WERI-Rb-1 (cell line): ENCODE data around the gene FOXS1.

ENCODE experiments used
- DNase-seq: peaks from one replicate; pipeline ENCODE4 v3.0.0-alpha.2; 2020
- H3K27ac ChIP-seq: fragments of 250-450 bp; sonication (Bioruptor Pico); 2 replicates; pipeline ENCODE4 v1.5.1; 2020; ENCODE audit warnings: mild to moderate bottlenecking, moderate library complexity
- H3K27me3 ChIP-seq: fragments of 250-450 bp; sonication (Bioruptor Pico); 2 replicates; pipeline ENCODE4 v1.5.1; 2021; ENCODE audit warnings: mild to moderate bottlenecking, low read depth, moderate library complexity; ENCODE audit not compliant: insufficient read depth, severe bottlenecking
- H3K36me3 ChIP-seq: fragments of 250-450 bp; sonication (Bioruptor Pico); 2 replicates; pipeline ENCODE4 v1.5.1; 2020; ENCODE audit warnings: mild to moderate bottlenecking, moderate library complexity
- H3K4me3 ChIP-seq: 2 replicates; pipeline ENCODE4 v1.5.1; 2011; ENCODE audit warnings: low read depth, mild to moderate bottlenecking, control low read depth, low read length
- H3K9me3 ChIP-seq: fragments of 250-450 bp; sonication (Bioruptor Pico); 2 replicates; pipeline ENCODE4 v1.5.1; 2021; ENCODE audit warnings: mild to moderate bottlenecking, moderate library complexity; ENCODE audit not compliant: severe bottlenecking
- TF ChIP-seq, protein P1 (sequence below): IDR thresholded peaks from 2 replicates; pipeline ENCODE4 v1.5.1; 2011; ENCODE audit warnings: low read depth, mild to moderate bottlenecking, control low read depth, inconsistent platforms, low read length

The FOXS1 gene

DNA sequence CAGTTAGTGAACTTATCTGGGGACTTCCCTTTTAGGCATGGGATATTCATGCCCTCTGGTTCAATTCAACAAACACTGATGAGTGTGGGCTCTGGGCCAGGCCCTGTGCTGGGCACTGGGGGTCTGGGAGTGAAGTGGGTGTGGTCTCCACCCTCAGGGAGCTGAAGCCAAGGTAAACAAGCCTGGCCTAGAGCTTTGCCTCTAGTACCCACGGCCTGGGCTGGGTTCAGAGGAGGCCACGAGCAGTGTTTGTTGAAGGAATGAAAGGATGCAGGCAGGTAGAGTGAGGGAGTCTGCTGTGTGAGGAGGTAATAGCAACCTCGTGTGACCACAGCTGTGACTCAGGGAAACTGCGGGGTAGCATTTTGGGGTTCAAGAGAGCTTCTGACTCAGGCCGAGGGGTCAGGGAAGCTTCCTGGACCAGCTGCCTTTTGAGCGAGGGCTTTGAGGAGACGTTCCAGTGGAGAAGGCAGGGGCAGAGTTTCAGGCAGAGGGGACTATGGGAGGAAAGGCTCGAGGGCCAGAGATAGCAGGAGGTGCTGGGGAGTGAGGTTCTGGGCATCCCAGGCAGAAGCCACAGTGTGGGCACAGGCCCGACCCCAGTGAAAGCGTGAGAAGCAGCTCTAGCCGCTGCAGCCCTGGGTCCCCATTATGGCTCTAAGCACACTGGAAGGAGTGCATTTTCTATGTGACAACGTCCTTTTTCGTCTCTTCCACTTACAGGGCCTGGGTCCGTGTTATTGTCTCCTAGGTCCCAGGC lies 20.7 kb downstream of the FOXS1 start:
- TF ChIP-seq, protein P1, sequence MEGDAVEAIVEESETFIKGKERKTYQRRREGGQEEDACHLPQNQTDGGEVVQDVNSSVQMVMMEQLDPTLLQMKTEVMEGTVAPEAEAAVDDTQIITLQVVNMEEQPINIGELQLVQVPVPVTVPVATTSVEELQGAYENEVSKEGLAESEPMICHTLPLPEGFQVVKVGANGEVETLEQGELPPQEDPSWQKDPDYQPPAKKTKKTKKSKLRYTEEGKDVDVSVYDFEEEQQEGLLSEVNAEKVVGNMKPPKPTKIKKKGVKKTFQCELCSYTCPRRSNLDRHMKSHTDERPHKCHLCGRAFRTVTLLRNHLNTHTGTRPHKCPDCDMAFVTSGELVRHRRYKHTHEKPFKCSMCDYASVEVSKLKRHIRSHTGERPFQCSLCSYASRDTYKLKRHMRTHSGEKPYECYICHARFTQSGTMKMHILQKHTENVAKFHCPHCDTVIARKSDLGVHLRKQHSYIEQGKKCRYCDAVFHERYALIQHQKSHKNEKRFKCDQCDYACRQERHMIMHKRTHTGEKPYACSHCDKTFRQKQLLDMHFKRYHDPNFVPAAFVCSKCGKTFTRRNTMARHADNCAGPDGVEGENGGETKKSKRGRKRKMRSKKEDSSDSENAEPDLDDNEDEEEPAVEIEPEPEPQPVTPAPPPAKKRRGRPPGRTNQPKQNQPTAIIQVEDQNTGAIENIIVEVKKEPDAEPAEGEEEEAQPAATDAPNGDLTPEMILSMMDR = no peak
- H3K9me3 ChIP-seq = no peaks in the 10 kb centered on the region
- H3K4me3 ChIP-seq = no peak overlapping the region
- H3K27me3 ChIP-seq = no peaks in the 10 kb centered on the region
- H3K27ac ChIP-seq = no peak overlapping the region
- no peak for DNase-seq
- H3K36me3 ChIP-seq = no peaks in the 10 kb centered on the region

DNA sequence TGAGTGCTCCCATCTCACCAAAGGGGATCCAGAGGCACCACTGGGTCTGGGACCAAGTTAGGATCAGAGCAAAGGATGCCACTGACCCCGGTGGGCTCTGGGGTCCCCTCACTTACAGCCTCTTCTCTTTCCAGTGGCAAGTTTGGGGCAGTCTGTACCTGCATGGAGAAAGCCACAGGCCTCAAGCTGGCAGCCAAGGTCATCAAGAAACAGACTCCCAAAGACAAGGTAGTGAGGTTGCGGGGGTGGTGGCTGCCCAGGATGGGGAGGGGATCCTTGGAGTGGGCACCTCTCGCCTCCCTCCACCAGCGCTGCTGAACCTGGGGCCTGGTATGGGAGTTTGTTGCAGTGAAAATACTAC lies 21.3 kb downstream of the FOXS1 start:
- Histone ChIP-seq H3K36me3 (no peaks in the 10 kb centered on the region), H3K4me3 (no peak overlapping the region), H3K9me3 (no peaks in the 10 kb centered on the region), H3K27me3 (no peaks in the 10 kb centered on the region), H3K27ac (no peak overlapping the region)
- TF ChIP-seq, protein P1 = no peak
- no peak for DNase-seq

DNA sequence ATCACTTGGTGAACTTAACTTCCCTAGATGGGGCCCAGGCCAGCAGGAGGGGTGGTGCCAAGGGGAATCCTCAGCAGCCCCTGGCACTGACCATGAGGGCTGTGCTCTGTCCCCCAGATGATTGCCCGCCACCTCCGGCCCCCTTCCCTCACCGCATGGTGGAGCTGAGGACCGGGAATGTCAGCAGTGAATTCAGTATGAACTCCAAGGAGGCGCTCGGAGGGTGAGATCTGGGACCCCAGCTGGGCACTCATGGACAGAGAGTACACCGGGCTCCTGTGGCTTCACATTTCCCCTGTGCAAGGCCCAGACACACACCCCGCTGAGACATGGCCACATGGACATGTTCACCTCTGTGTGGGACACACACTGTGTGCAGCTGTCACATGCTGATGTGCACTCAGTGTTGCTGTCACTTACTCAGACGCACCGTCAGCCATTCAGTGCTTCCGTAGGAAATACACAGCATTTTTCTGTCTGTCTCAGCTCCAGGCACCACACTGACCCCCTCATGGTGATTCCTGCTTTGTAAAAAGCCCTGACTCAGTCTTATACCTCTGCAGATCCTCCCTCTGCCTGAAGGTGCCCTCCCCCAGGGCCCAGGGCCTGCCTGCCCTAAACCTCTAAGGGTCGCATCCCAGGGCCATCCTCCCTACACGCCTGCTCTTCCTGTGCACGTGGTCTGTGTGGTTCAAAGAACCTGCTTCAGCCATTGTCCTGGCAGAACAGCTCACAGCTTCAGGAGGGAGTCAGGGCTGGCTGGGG lies 21.9 kb downstream of the FOXS1 start:
- Histone ChIP-seq H3K27me3 (no peaks in the 10 kb centered on the region), H3K9me3 (no peaks in the 10 kb centered on the region), H3K36me3 (no peaks in the 10 kb centered on the region), H3K27ac (no peak overlapping the region), H3K4me3 (no peak overlapping the region)
- TF ChIP-seq, protein P1 = no peak
- DNase-seq = no peak

DNA sequence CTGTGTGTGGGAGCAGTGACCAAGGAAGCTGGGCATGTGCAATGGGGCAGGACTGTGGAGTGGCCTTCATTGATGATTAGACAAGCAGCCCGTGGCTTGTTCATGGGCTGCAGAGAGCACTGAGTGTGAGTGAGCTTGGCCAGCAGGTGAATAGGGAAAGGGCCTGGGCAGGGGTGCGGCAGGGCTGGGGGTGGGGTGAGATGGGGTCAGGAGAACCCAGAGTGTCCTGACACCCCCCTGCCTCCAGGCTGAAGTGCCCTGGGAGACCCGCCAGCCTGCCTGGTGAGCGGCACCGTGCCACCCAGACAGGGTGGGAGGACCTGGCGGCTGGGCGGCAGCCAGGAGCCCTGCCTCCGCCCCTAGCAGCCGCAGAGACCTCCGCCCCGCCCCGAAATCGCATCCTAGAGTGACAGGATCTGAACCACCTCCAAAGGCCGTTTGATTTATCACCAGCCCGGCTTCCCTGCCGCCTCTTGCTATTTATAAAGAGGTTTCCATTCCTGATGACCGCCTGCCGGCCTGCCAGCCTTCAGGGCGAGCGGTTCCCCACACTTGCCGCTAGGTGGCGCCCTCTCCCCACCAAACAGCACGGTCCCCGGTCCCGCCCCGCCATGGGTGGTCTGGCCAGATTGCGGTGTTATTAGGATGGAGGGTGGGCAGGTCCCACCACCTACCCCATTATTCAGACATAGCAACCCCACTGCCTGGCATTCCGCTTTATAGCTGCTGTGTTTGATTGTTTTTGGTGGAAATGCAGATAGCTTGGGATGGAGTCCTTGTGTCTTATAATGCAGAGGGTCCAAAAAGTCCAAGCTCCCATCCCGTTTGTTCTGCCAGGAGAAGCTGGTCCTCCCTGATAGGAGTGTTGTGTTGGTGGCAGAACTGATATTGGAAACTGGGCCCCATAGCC lies 22.7 kb downstream of the FOXS1 start:
- TF ChIP-seq, protein P1 = peak; percentile 89
- no peaks in the 10 kb centered on the region for H3K9me3 ChIP-seq
- DNase-seq = peak; percentile 73
- H3K27me3 ChIP-seq = no peaks in the 10 kb centered on the region
- H3K27ac ChIP-seq = no peak overlapping the region
- H3K4me3 ChIP-seq = no peak overlapping the region
- no peaks in the 10 kb centered on the region for H3K36me3 ChIP-seq

DNA sequence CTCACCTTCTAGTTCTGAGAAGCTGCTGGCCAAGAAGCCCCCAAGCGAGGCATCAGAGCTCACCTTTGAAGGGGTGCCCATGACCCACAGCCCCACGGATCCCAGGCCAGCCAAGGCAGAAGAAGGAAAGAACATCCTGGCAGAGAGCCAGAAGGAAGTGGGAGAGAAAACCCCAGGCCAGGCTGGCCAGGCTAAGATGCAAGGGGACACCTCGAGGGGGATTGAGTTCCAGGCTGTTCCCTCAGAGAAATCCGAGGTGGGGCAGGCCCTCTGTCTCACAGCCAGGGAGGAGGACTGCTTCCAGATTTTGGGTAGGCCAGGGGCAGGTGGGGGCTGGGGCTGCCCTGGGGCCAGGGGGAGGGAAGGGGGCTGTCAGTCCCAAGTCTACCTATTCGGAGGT lies 24.0 kb downstream of the FOXS1 start:
- no peaks in the 10 kb centered on the region for H3K27me3 ChIP-seq
- H3K36me3 ChIP-seq = no peaks in the 10 kb centered on the region
- TF ChIP-seq, protein P1 = no peak
- no peak overlapping the region for H3K4me3 ChIP-seq
- no peaks in the 10 kb centered on the region for H3K9me3 ChIP-seq
- no peak for DNase-seq
- no peak overlapping the region for H3K27ac ChIP-seq
